ENCODE measurements around the gene MGAT5B. TPM values are rescaled to one million over a fixed set of nuclear protein-coding genes. Genes with fewer than 3 reads are reported as not detected.

MGAT5B gene
- total RNA-seq, 1 experiment from 2014 or later: 1.0 TPM

DNA sequence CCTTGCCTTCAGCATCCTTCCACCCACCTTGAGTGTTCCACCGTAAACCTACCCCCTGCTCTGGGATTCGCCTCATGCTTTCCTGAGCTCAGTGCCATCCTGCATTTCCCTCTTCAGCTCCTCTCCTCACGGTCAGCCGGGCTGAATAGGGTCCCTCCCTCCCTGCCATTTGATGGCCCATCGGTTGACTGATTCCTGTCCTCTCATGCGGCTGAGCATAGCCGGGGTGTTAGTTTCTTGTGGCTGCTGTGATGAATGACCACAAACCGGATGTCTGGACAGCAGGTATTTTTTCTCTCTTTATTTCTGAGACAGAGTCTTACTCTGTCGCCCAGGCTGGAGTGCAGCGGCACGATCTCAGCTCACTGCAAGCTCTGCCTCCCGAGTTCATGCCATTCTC is 44.1 kb upstream of the MGAT5B start:
- intact Hi-C loops (cut with micrococcal nuclease; ENCODE audit: unreplicated experiment): no loop called here
- TF ChIP-seq, protein P1, sequence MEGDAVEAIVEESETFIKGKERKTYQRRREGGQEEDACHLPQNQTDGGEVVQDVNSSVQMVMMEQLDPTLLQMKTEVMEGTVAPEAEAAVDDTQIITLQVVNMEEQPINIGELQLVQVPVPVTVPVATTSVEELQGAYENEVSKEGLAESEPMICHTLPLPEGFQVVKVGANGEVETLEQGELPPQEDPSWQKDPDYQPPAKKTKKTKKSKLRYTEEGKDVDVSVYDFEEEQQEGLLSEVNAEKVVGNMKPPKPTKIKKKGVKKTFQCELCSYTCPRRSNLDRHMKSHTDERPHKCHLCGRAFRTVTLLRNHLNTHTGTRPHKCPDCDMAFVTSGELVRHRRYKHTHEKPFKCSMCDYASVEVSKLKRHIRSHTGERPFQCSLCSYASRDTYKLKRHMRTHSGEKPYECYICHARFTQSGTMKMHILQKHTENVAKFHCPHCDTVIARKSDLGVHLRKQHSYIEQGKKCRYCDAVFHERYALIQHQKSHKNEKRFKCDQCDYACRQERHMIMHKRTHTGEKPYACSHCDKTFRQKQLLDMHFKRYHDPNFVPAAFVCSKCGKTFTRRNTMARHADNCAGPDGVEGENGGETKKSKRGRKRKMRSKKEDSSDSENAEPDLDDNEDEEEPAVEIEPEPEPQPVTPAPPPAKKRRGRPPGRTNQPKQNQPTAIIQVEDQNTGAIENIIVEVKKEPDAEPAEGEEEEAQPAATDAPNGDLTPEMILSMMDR (IDR thresholded peaks at IDR 0.05; ENCODE audit: unreplicated experiment): no peak
- no peak for DNase-seq
- no TSS peak for BruUV-seq (replicated peaks)
- H3K27me3 Mint-ChIP-seq (ENCODE audit: unreplicated experiment): peaks cover 88% of the 10 kb centered on the region
- peaks cover 4% of the 10 kb centered on the region for H3K36me3 Mint-ChIP-seq (ENCODE audit: insufficient read depth, unreplicated experiment)
- no peaks in the 10 kb centered on the region for H3K4me1 Mint-ChIP-seq (ENCODE audit: low read depth, unreplicated experiment)
- H3K4me3 Mint-ChIP-seq (ENCODE audit: low read depth, unreplicated experiment): no peak overlapping the region
- H3K27ac Mint-ChIP-seq (ENCODE audit: unreplicated experiment): no peak overlapping the region
- CTCF ChIA-PET: no interaction called here
- no peaks in the 10 kb centered on the region for H3K9me3 Mint-ChIP-seq (ENCODE audit: low read depth, unreplicated experiment)

DNA sequence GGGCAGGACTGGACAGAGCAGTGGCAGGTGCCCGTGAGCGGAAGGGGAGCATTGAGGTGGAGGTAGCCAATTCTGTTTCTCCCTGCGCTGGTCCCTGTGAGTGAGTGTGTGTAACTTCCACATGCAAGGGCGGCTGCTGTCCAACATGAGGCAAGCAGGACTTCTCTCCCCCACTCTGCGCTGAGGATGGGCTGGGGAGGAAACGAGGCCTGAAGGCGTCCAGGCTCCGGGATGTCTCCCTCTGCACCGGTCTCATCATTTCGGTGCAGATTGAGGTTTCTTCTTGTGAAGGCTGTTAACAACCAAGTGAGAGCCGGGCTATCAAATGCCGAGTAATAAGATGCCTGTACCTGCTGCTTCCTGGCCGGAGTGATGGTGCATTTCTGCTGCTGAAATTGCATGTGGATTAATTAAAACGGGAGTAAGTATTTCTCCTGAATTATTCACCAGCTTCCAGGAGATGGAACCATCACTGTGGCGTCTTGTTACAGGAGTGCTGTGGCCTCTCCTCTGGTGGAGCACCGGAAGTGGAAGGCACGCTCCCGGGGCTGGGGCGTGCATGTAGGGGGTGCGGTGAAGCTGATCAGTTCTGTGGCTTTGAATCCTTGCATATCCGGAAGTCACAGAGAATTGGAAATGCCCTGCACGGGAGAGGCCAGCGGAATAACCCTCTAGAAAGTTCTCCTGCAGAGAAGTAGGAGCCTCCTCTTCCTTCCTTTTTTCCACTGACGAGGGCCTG is 41.7 kb upstream of the MGAT5B start:
- intact Hi-C loops (cut with micrococcal nuclease; ENCODE audit: unreplicated experiment): no loop called here
- peaks cover 93% of the 10 kb centered on the region for H3K27me3 Mint-ChIP-seq (ENCODE audit: unreplicated experiment)
- H3K9me3 Mint-ChIP-seq (ENCODE audit: low read depth, unreplicated experiment): no peaks in the 10 kb centered on the region
- H3K4me1 Mint-ChIP-seq (ENCODE audit: low read depth, unreplicated experiment): no peaks in the 10 kb centered on the region
- H3K27ac Mint-ChIP-seq (ENCODE audit: unreplicated experiment): no peak overlapping the region
- CTCF ChIA-PET: no interaction called here
- no peak for DNase-seq
- H3K4me3 Mint-ChIP-seq (ENCODE audit: low read depth, unreplicated experiment): no peak overlapping the region
- no TSS peak for BruUV-seq (replicated peaks)
- TF ChIP-seq, protein P1 (IDR thresholded peaks at IDR 0.05; ENCODE audit: unreplicated experiment): no peak
- peaks cover 4% of the 10 kb centered on the region for H3K36me3 Mint-ChIP-seq (ENCODE audit: insufficient read depth, unreplicated experiment)

DNA sequence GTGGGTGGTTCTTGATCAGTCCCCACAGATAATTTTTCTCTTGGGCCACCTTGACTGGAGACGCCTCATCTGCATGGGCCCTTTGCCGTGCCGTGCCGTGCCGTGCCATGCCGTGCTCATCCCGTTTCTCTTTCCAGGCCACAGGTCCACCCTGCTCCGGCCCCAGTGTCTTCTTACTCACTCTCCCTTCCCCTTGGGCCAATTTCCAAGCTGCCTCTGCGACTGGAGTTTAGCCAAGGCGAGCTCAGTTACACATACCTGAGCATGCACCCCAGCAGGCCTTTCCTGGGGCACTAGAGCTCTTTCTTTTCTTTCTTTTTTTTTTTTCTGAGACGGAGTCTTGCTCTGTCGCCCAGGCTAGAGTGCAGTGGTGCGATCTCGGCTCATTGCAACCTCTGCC is 40.5 kb upstream of the MGAT5B start:
- Mint-ChIP-seq H3K36me3 (ENCODE audit: insufficient read depth, unreplicated experiment) (peaks cover 4% of the 10 kb centered on the region), H3K9me3 (ENCODE audit: low read depth, unreplicated experiment) (no peaks in the 10 kb centered on the region), H3K27me3 (ENCODE audit: unreplicated experiment) (peaks cover 96% of the 10 kb centered on the region), H3K4me3 (ENCODE audit: low read depth, unreplicated experiment) (no peak overlapping the region), H3K4me1 (ENCODE audit: low read depth, unreplicated experiment) (no peaks in the 10 kb centered on the region), H3K27ac (ENCODE audit: unreplicated experiment) (no peak overlapping the region)
- intact Hi-C loops (cut with micrococcal nuclease; ENCODE audit: unreplicated experiment): no loop called here
- CTCF ChIA-PET: interaction anchor here (1.3 kb wide), 1 partner anchor 45 kb away, joined by 3 read pairs; no protein-coding TSS in a partner anchor
- no peak for DNase-seq
- TF ChIP-seq, protein P1 (IDR thresholded peaks at IDR 0.05; ENCODE audit: unreplicated experiment): no peak
- BruUV-seq (replicated peaks): no TSS peak

GRCh38 chr17:76830987-76831715 is 37.1 kb upstream of the MGAT5B start:
- intact Hi-C loops (cut with micrococcal nuclease; ENCODE audit: unreplicated experiment): no loop called here
- no peak for DNase-seq
- CTCF ChIA-PET: no interaction called here
- H3K36me3 Mint-ChIP-seq (ENCODE audit: insufficient read depth, unreplicated experiment): no peaks in the 10 kb centered on the region
- TF ChIP-seq, protein P1 (IDR thresholded peaks at IDR 0.05; ENCODE audit: unreplicated experiment): no peak
- H3K4me1 Mint-ChIP-seq (ENCODE audit: low read depth, unreplicated experiment): no peaks in the 10 kb centered on the region
- BruUV-seq (replicated peaks): no TSS peak
- no peak overlapping the region for H3K27ac Mint-ChIP-seq (ENCODE audit: unreplicated experiment)
- H3K27me3 Mint-ChIP-seq (ENCODE audit: unreplicated experiment): peaks cover 97% of the 10 kb centered on the region
- H3K4me3 Mint-ChIP-seq (ENCODE audit: low read depth, unreplicated experiment): no peak overlapping the region
- no peaks in the 10 kb centered on the region for H3K9me3 Mint-ChIP-seq (ENCODE audit: low read depth, unreplicated experiment)

Measured in Calu3 (cell line).